ENCODE measurements around the gene ADARB2. TPM values are rescaled to one million over a fixed set of nuclear protein-coding genes. Genes with fewer than 3 reads are reported as not detected.

ADARB2 gene
- total and polyA plus RNA-seq, 2 experiments from 2014 or later: 0.13 to 0.48 TPM

DNA sequence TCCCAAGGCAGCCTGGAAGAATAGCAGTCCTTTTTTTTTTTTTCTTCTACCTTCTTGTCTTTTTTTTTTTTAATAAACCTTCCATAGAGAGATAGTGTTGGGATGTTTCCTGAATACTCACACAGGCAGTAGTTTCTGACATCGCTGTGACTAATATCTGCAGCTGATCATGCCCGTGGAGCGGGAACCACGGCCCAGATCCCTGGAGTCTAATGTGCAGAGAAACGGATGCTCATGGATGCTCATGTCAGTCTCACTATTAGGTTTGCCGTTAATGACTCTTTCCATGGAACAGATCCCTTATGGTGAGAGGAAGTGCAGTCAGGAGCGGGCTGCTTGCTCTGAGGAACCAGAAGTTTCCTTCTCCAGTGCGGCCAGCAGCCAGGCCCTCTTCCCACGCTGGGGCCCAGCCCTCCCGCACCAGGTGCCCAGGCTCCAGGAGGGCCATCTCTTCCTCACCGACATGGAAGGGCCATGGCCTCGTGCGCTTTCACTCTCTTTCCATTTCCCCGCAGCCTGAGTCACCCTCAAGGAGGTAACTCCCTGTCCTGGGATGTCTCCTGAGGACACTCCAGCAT lies 548.7 kb downstream of the ADARB2 start:
- no peaks in the 10 kb centered on the region for H3K9me2 ChIP-seq (replicated peaks; ENCODE audit: insufficient read depth)
- DNase-seq (ENCODE audit: low spot score): no peak
- no peaks in the 10 kb centered on the region for H4K20me1 ChIP-seq (ENCODE audit: insufficient read depth, poor library complexity, severe bottlenecking)
- no peak overlapping the region for H3K4me3 ChIP-seq
- H3K4me1 ChIP-seq (ENCODE audit: insufficient read depth): no peaks in the 10 kb centered on the region
- H3K27ac ChIP-seq: no peak overlapping the region
- H3K79me2 ChIP-seq: no peaks in the 10 kb centered on the region
- TF ChIP-seq EZH2 (IDR thresholded peaks at IDR 0.05; ENCODE audit: borderline replicate concordance) (no peak), EZH2phosphoT487 (IDR thresholded peaks at IDR 0.05; ENCODE audit: low read depth, severe bottlenecking, unreplicated experiment) (no peak)
- TF ChIP-seq, protein P1, sequence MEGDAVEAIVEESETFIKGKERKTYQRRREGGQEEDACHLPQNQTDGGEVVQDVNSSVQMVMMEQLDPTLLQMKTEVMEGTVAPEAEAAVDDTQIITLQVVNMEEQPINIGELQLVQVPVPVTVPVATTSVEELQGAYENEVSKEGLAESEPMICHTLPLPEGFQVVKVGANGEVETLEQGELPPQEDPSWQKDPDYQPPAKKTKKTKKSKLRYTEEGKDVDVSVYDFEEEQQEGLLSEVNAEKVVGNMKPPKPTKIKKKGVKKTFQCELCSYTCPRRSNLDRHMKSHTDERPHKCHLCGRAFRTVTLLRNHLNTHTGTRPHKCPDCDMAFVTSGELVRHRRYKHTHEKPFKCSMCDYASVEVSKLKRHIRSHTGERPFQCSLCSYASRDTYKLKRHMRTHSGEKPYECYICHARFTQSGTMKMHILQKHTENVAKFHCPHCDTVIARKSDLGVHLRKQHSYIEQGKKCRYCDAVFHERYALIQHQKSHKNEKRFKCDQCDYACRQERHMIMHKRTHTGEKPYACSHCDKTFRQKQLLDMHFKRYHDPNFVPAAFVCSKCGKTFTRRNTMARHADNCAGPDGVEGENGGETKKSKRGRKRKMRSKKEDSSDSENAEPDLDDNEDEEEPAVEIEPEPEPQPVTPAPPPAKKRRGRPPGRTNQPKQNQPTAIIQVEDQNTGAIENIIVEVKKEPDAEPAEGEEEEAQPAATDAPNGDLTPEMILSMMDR (IDR thresholded peaks at IDR 0.05; ENCODE audit: poor library complexity): no peak
- no peaks in the 10 kb centered on the region for H3K9me3 ChIP-seq (ENCODE audit: low read depth)
- H3K4me2 ChIP-seq: no peak overlapping the region
- H3K36me3 ChIP-seq (replicated peaks; ENCODE audit: insufficient read depth, low read depth): no peaks in the 10 kb centered on the region
- no peak overlapping the region for H2AFZ ChIP-seq
- H3K27me3 ChIP-seq: no peaks in the 10 kb centered on the region
- WGBS (ENCODE audit: low lambda C conversion rate, missing lambda C conversion rate): 90% methylated on average over 14 of the region's 14 CpGs

DNA sequence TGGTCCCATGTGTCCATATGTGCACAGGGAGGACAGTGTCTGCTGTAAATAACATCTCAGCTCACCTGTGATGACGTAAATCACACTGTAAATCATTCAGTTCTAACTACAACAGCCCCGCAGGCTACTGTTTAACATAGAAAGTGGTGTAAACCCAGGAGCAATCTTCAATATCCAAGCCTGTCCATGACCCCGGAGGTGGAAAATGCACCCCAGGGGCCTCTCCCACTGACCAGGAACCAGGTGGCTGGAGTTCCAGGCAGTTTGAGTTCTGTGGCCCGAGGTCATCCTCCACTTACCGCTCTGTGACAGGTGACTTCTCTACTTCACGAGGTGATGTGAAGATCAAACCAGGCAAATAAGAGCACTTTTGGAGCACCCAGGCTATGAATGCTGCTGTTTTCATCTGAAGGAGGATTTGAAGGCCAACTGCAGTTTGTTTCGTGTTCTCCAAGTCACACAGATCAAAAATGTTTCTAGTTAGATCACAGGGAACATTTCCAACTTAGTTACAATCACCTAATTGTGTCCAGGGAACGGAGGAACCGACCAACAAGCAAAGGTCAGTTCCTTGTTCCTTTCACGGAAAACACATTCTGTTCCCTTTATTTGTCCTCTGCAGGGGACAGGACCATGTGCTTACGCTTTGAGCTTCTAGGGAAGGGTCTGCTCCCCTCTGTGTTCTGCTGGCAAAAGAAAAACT lies 549.3 kb downstream of the ADARB2 start:
- no peaks in the 10 kb centered on the region for H3K9me2 ChIP-seq (replicated peaks; ENCODE audit: insufficient read depth)
- no peak overlapping the region for H3K4me2 ChIP-seq
- no peaks in the 10 kb centered on the region for H3K9me3 ChIP-seq (ENCODE audit: low read depth)
- no peak overlapping the region for H2AFZ ChIP-seq
- no peaks in the 10 kb centered on the region for H3K27me3 ChIP-seq
- whole genome bisulfite sequencing (ENCODE audit: low lambda C conversion rate, missing lambda C conversion rate): 75% methylated on average over 11 of the region's 11 CpGs
- no peak overlapping the region for H3K27ac ChIP-seq
- no peaks in the 10 kb centered on the region for H3K36me3 ChIP-seq (replicated peaks; ENCODE audit: insufficient read depth, low read depth)
- no peaks in the 10 kb centered on the region for H4K20me1 ChIP-seq (ENCODE audit: insufficient read depth, poor library complexity, severe bottlenecking)
- H3K4me1 ChIP-seq (ENCODE audit: insufficient read depth): no peaks in the 10 kb centered on the region
- H3K4me3 ChIP-seq: no peak overlapping the region
- no peak for DNase-seq (ENCODE audit: low spot score)
- TF ChIP-seq EZH2phosphoT487 (IDR thresholded peaks at IDR 0.05; ENCODE audit: low read depth, severe bottlenecking, unreplicated experiment) (no peak), EZH2 (IDR thresholded peaks at IDR 0.05; ENCODE audit: borderline replicate concordance) (no peak)
- TF ChIP-seq, protein P1 (IDR thresholded peaks at IDR 0.05; ENCODE audit: poor library complexity): no peak
- no peaks in the 10 kb centered on the region for H3K79me2 ChIP-seq

GRCh38 chr10:1187151-1187854 lies 550.0 kb downstream of the ADARB2 start:
- Histone ChIP-seq H3K9me2 (replicated peaks; ENCODE audit: insufficient read depth) (no peaks in the 10 kb centered on the region), H3K36me3 (replicated peaks; ENCODE audit: insufficient read depth, low read depth) (no peaks in the 10 kb centered on the region), H3K4me1 (ENCODE audit: insufficient read depth) (no peaks in the 10 kb centered on the region), H2AFZ (no peak overlapping the region), H4K20me1 (ENCODE audit: insufficient read depth, poor library complexity, severe bottlenecking) (no peaks in the 10 kb centered on the region), H3K27me3 (no peaks in the 10 kb centered on the region), H3K27ac (no peak overlapping the region), H3K79me2 (no peaks in the 10 kb centered on the region), H3K9me3 (ENCODE audit: low read depth) (no peaks in the 10 kb centered on the region), H3K4me3 (no peak overlapping the region), H3K4me2 (no peak overlapping the region)
- 95% methylated on average over 27 of the region's 29 CpGs for WGBS (ENCODE audit: low lambda C conversion rate, missing lambda C conversion rate)
- DNase-seq (ENCODE audit: low spot score): no peak
- TF ChIP-seq EZH2phosphoT487 (IDR thresholded peaks at IDR 0.05; ENCODE audit: low read depth, severe bottlenecking, unreplicated experiment) (no peak), EZH2 (IDR thresholded peaks at IDR 0.05; ENCODE audit: borderline replicate concordance) (no peak)
- TF ChIP-seq, protein P1 (IDR thresholded peaks at IDR 0.05; ENCODE audit: poor library complexity): no peak

All from hepatocyte (in vitro differentiated cells).